Spleen (tissue), 11 donors: Measurements from ENCODE around the gene TMEM91. TPM values are rescaled to one million over a fixed set of nuclear protein-coding genes. Genes with fewer than 3 reads are reported as not detected.

ENCODE experiments used
- DNase-seq: peaks from one replicate; pipeline ENCODE4 v3.0.0-alpha.2; 2020
- H3K27ac ChIP-seq, 8 donors: fragments of 200-600 bp; sonication (generic) in 7 of 8; 1 replicate in 4 of 8; 2 replicates in 4 of 8; pipeline versions ENCODE4 v1.5.0 to v1.8.0; 2016 to 2021; ENCODE audit warnings: inconsistent platforms in 4 of 8, mild to moderate bottlenecking in 4 of 8, moderate library complexity in 1 of 8
- H3K27me3 ChIP-seq, 7 donors: fragments of 200-600 bp; sonication (generic) in 6 of 7; replicated peaks in 1 of 7; 1 replicate in 4 of 7; 2 replicates in 3 of 7; pipeline versions ENCODE4 v1.5.0 to v1.8.0; 2016 to 2021; ENCODE audit warnings: inconsistent platforms in 3 of 7, mild to moderate bottlenecking in 1 of 7
- H3K36me3 ChIP-seq, 6 donors: fragments of 200-600 bp; sonication (generic) in 5 of 6; 1 replicate in 4 of 6; 2 replicates in 2 of 6; pipeline versions ENCODE4 v1.5.0 to v1.8.0; 2016 to 2021; ENCODE audit warnings: inconsistent platforms in 2 of 6
- H3K4me1 ChIP-seq, 6 donors: fragments of 200-600 bp; sonication (generic) in 5 of 6; 1 replicate in 3 of 6; 2 replicates in 3 of 6; pipeline versions ENCODE4 v1.5.0 to v1.8.0; 2016 to 2021; ENCODE audit warnings: inconsistent platforms in 3 of 6
- H3K4me3 ChIP-seq, 8 donors: fragments of 200-600 bp; sonication (generic) in 7 of 8; 1 replicate in 4 of 8; 2 replicates in 4 of 8; pipeline versions ENCODE4 v1.5.0 to v1.8.0; 2016 to 2021; ENCODE audit warnings: inconsistent platforms in 4 of 8, mild to moderate bottlenecking in 4 of 8, moderate library complexity in 2 of 8
- H3K9me3 ChIP-seq, 8 donors: fragments of 200-600 bp; sonication (generic) in 7 of 8; 1 replicate in 4 of 8; 2 replicates in 4 of 8; pipeline versions ENCODE4 v1.5.0 to v1.8.0; 2016 to 2021; ENCODE audit warnings: inconsistent platforms in 4 of 8
- POLR2A ChIP-seq, 3 donors: fragments of 450-650 bp; IDR thresholded peaks; one replicate each; pipeline ENCODE4 v1.5.1; 2017; ENCODE audit warnings: antibody characterized with exemption in 3 of 3, mild to moderate bottlenecking in 1 of 3
- POLR2AphosphoS5 ChIP-seq, 3 donors: sonication (generic); formaldehyde crosslinking; IDR thresholded peaks; one replicate each; pipeline ENCODE4 v1.5.1; 2017; ENCODE audit warnings: antibody characterized with exemption in 3 of 3
- WGBS, 5 donors: extraction: QIAGEN DNeasy Blood & Tissue Kit in 3 of 5; methylation state at CpG; one replicate each; pipeline versions ENCODE4 v1.1.5 to v1.1.7; 2013 to 2018; 5-methylcytosine and 5-hydroxymethylcytosine counted together
- intact Hi-C: fragments of 100-400 bp; cut with DNase I; formaldehyde crosslinking; loops from one replicate; pipeline ENCODE4 v1.15.0; 2023; ENCODE audit warnings: low total_unique reads
- polyA plus RNA-seq, 3 donors: library from polyadenylated mRNA; stranded (reverse); fragments of 200-250 nt; gene quantifications; one replicate each; pipeline ENCODE4 v1.2.1, GENCODE V29; 2013
- total RNA-seq, 7 donors: library from RNA; depleted of rRNA in 3 of 7; stranded (reverse); fragments of >200 nt in 3 of 7; fragmentation: NEBNext Ultra II Directional in 4 of 7; extraction: Animal tissue kit (Norgen Biotek cat#: 25700) in 4 of 7; gene quantifications; one replicate each; pipeline versions ENCODE4 v1.1.0 to v1.2.1, GENCODE V29; 2016 to 2021
- TF ChIP-seq, protein P1 (sequence below), 11 experiments: fragments of 200-600 bp in 7 of 11; fragments of 450-650 bp in 4 of 11; sonication (generic) in 4 of 11; IDR thresholded peaks in 8 of 11; conservative IDR thresholded peaks in 3 of 11; 1 replicate in 7 of 11; 2 replicates in 4 of 11; pipeline versions ENCODE4 v1.4.0 to v1.8.0; 2016 to 2021; ENCODE audit warnings: antibody characterized with exemption in 11 of 11, inconsistent platforms in 4 of 11, mild to moderate bottlenecking in 1 of 11
- donor health status: healthy with polysubstance abuse.
- donor health status: DM: no; HTN: no; CAD: no; lungs with moderate emphysema.
- donor health status: DM: no; HTN: no; CAD: no.
- donor health status: Bipolar disorder and iron deficiency.
- donor health status: healthy.
- donor health status: DM: no; HTN: no; CAD: no.
- donor health status: DM: yes; HTN: yes; CAD: no.

Gene TMEM91
- total and polyA plus RNA-seq, 10 donors: 13.4 to 62.0 (median 26.0) TPM

DNA sequence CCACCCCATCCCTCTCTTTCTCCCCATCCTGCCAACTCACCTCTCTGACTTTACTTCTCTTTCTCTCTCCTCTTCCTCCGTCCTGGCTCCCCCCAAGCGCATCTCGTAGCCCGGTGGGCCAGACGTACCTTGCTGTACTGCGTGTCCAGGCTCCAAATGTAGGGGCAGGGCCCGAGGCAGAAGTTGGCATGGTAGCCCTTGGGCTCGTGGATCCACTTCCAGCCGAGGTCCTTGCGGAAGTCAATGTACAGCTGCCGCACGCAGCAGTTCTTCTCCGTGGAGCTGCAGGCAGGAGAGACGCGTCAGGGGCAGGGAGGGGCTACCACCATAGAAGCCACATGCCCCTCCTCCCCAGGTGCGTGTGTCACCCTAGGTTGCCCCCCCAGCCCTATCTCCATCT, 44.3 kb upstream of the TMEM91 start:
- WGBS, 5 donors: 93 to 97% (median 95%) methylated on average over 14 to 16 of the region's 16 CpGs
- Histone ChIP-seq H3K36me3 (peaks cover 0 to 87% (median 37%) of the 10 kb centered on the region in 6 donors), H3K9me3 (no peaks in the 10 kb centered on the region), H3K27me3 (no peaks in the 10 kb centered on the region), H3K4me1 (peaks cover 32 to 100% (median 79%) of the 10 kb centered on the region in 6 donors), H3K4me3 (no peak overlapping the region), H3K27ac (peak overlapping the region in 3 of 8 donors; percentile 5 to 94 (median 41))
- no peak for DNase-seq
- TF ChIP-seq POLR2A (IDR thresholded peaks at IDR 0.05) (no peak), POLR2AphosphoS5 (IDR thresholded peaks at IDR 0.05) (peak in 1 of 3 donors; percentile 57)
- TF ChIP-seq, protein P1, sequence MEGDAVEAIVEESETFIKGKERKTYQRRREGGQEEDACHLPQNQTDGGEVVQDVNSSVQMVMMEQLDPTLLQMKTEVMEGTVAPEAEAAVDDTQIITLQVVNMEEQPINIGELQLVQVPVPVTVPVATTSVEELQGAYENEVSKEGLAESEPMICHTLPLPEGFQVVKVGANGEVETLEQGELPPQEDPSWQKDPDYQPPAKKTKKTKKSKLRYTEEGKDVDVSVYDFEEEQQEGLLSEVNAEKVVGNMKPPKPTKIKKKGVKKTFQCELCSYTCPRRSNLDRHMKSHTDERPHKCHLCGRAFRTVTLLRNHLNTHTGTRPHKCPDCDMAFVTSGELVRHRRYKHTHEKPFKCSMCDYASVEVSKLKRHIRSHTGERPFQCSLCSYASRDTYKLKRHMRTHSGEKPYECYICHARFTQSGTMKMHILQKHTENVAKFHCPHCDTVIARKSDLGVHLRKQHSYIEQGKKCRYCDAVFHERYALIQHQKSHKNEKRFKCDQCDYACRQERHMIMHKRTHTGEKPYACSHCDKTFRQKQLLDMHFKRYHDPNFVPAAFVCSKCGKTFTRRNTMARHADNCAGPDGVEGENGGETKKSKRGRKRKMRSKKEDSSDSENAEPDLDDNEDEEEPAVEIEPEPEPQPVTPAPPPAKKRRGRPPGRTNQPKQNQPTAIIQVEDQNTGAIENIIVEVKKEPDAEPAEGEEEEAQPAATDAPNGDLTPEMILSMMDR (IDR thresholded peaks at IDR 0.05 in 8 of 11, conservative IDR thresholded peaks at IDR 0.05 in 3 of 11): no peak
- intact Hi-C loops: no loop called here

DNA sequence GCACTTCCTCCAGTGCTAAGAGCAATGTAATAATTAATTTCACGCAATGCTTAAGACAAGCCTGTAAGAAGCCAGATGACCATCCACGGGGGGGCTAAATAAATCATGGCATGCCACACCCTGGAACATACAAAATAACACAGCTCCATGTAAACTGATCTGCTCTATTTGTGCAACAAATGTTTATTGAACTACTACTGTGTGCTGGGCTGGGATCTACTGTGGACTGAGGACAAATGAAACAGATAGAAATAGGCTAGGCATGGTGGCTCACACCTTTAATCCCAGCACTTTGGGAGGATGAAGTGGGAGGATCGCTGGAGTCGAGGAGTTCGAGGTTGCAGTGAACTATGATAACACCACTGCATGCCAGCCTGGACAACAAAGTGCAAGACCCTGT, 43.9 kb upstream of the TMEM91 start:
- H3K36me3 ChIP-seq: peaks cover 0 to 92% (median 42%) of the 10 kb centered on the region in 6 donors
- H3K4me3 ChIP-seq: no peak overlapping the region
- H3K9me3 ChIP-seq: no peaks in the 10 kb centered on the region
- WGBS, 5 donors: 88 to 97% (median 92%) methylated on average over 5 of the region's 5 CpGs
- H3K27me3 ChIP-seq: no peaks in the 10 kb centered on the region
- TF ChIP-seq POLR2AphosphoS5 (IDR thresholded peaks at IDR 0.05) (no peak), POLR2A (IDR thresholded peaks at IDR 0.05) (no peak)
- TF ChIP-seq, protein P1 (IDR thresholded peaks at IDR 0.05 in 8 of 11, conservative IDR thresholded peaks at IDR 0.05 in 3 of 11): no peak
- DNase-seq: no peak
- H3K27ac ChIP-seq: peak overlapping the region in 3 of 8 donors; percentile 5 to 94 (median 41)
- intact Hi-C loops: no loop called here
- peaks cover 29 to 100% (median 75%) of the 10 kb centered on the region in 6 donors for H3K4me1 ChIP-seq

DNA sequence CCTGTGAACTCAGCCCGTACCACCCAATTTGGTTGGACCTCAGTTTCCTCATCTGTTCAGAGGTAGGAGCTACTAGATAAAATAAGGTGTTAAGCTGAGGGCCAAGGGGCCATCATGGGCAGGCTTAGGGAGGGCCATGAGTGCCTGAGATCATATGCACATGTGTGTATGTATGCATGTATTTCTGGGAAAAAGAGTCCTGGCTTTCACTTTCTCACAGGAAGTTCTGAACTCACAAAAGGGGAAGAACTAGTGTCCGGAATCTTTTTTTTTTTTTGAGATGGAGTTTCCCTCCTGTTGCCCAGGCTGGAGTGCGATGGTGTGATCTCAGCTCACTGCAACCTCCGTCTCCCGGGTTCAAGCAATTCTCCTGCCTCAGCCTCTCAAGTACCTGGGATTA, 41.5 kb upstream of the TMEM91 start:
- DNase-seq: no peak
- no peak for TF ChIP-seq POLR2A (IDR thresholded peaks at IDR 0.05)
- TF ChIP-seq, protein P1 (IDR thresholded peaks at IDR 0.05 in 8 of 11, conservative IDR thresholded peaks at IDR 0.05 in 3 of 11): no peak
- peak in 1 of 3 donors; percentile 49 for TF ChIP-seq POLR2AphosphoS5 (IDR thresholded peaks at IDR 0.05)
- peak overlapping the region in 3 of 8 donors; percentile 1 to 53 (median 21) for H3K4me3 ChIP-seq
- peaks cover 0 to 100% (median 64%) of the 10 kb centered on the region in 6 donors for H3K36me3 ChIP-seq
- no peaks in the 10 kb centered on the region for H3K27me3 ChIP-seq
- H3K9me3 ChIP-seq: no peaks in the 10 kb centered on the region
- peak overlapping the region; percentile 45 to 94 (median 82) for H3K27ac ChIP-seq
- intact Hi-C loops: no loop called here
- 11 to 31% (median 20%) methylated on average over 5 of the region's 5 CpGs for WGBS, 5 donors
- H3K4me1 ChIP-seq: peaks cover 9 to 100% (median 51%) of the 10 kb centered on the region in 6 donors

- H3K4me1 ChIP-seq: peaks cover 9 to 100% (median 45%) of the 10 kb centered on the region in 6 donors
- TF ChIP-seq POLR2A (IDR thresholded peaks at IDR 0.05): no peak
- peak in 1 of 3 donors; percentile 1 for TF ChIP-seq POLR2AphosphoS5 (IDR thresholded peaks at IDR 0.05)
- TF ChIP-seq, protein P1 (IDR thresholded peaks at IDR 0.05 in 8 of 11, conservative IDR thresholded peaks at IDR 0.05 in 3 of 11): no peak
- intact Hi-C loops: no loop called here
- H3K4me3 ChIP-seq: peak overlapping the region in 1 of 8 donors; percentile 53
- H3K27me3 ChIP-seq: no peaks in the 10 kb centered on the region
- no peaks in the 10 kb centered on the region for H3K9me3 ChIP-seq
- peaks cover 0 to 100% (median 66%) of the 10 kb centered on the region in 6 donors for H3K36me3 ChIP-seq
- 88 to 99% (median 95%) methylated on average over 7 to 10 of the region's 10 CpGs for WGBS, 5 donors
- H3K27ac ChIP-seq: peak overlapping the region in 7 of 8 donors; percentile 66 to 94 (median 84)
- DNase-seq: no peak
These were observed 40.9 kb upstream of the TMEM91 start for GRCh38 chr19:41335467-41335866.
